ENCODE measurements around the gene NOPCHAP1. TPM values are rescaled to one million over a fixed set of nuclear protein-coding genes. Genes with fewer than 3 reads are reported as not detected.

NOPCHAP1 gene
- 3.8 TPM for total RNA-seq

GRCh38 chr12:104986022-104986941 is at the start of gene NOPCHAP1:
Gene NOPCHAP1 (plus strand): TSS chr12:104986316. CDS start chr12:104986353, 37 bp downstream.

GRCh38 chr12:104958001-104958804 is 27.9 kb upstream of the NOPCHAP1 start, which contains the start of gene SLC41A2:
Gene SLC41A2 (minus strand): TSS chr12:104958290. CDS start chr12:104928527, 29,763 bp downstream.

Other genes starting within 250 kb of the NOPCHAP1 start
- 8.5 TPM for gene SLC41A2, start 28.0 kb upstream of the NOPCHAP1 start, total RNA-seq
- 1.4 TPM for gene ALDH1L2, start 98.1 kb downstream of the NOPCHAP1 start, total RNA-seq
- gene WASHC4, start 121.4 kb downstream of the NOPCHAP1 start, total RNA-seq, result 91.0 TPM
- 58.4 TPM for gene APPL2, start 249.9 kb downstream of the NOPCHAP1 start, total RNA-seq